CD14-positive monocyte (primary cell): ENCODE measurements around the gene TIAM2. TPM values are rescaled to one million over a fixed set of nuclear protein-coding genes. Genes with fewer than 3 reads are reported as not detected.

ENCODE experiments used
- DNase-seq, 3 donors: peaks; one replicate each; pipeline ENCODE4 v3.0.0-alpha.2; 2011 to 2022
- H2AFZ ChIP-seq: 2 replicates; pipeline ENCODE4 v1.6.0; 2012; ENCODE audit warnings: mild to moderate bottlenecking, low read depth, low read length, inconsistent platforms; ENCODE audit not compliant: insufficient read depth, poor library complexity, severe bottlenecking
- H3K27ac ChIP-seq, 2 donors: 1 replicate in 1 of 2; 2 replicates in 1 of 2; pipeline ENCODE4 v1.5.1; 2012 to 2013; ENCODE audit warnings: low read length in 2 of 2, control low read depth in 1 of 2, inconsistent platforms in 1 of 2, low read depth in 1 of 2, mild to moderate bottlenecking in 1 of 2
- H3K27me3 ChIP-seq, 2 donors: one replicate each; pipeline versions ENCODE4 v1.6.0 to v1.6.1; 2011 to 2013; ENCODE audit warnings: low read length in 2 of 2; ENCODE audit not compliant: control insufficient read depth in 2 of 2, insufficient read depth in 2 of 2
- H3K36me3 ChIP-seq, 2 donors: replicated peaks in 1 of 2; 1 replicate in 1 of 2; 2 replicates in 1 of 2; pipeline versions ENCODE4 v1.5.1 to v1.6.1; 2012 to 2013; ENCODE audit warnings: low read length in 2 of 2, control low read depth in 1 of 2, inconsistent platforms in 1 of 2, mild to moderate bottlenecking in 1 of 2; ENCODE audit not compliant: insufficient read depth in 2 of 2, control insufficient read depth in 1 of 2
- H3K4me1 ChIP-seq, 2 donors: 1 replicate in 1 of 2; 2 replicates in 1 of 2; pipeline versions ENCODE4 v1.5.1 to v1.6.1; 2012 to 2013; ENCODE audit warnings: low read length in 2 of 2, control low read depth in 1 of 2, inconsistent platforms in 1 of 2, mild to moderate bottlenecking in 1 of 2, moderate library complexity in 1 of 2; ENCODE audit not compliant: insufficient read depth in 2 of 2, control insufficient read depth in 1 of 2
- H3K4me2 ChIP-seq: replicated peaks from 2 replicates; pipeline ENCODE3; 2012; ENCODE audit warnings: low read length, moderate library complexity, mild to moderate bottlenecking; ENCODE audit not compliant: poor library complexity, severe bottlenecking; ENCODE audit errors: extremely low read depth
- H3K4me3 ChIP-seq, 3 experiments: fragments of 200-600 bp in 1 of 3; sonication (generic) in 1 of 3; replicated peaks in 1 of 3; 1 replicate in 2 of 3; 2 replicates in 1 of 3; pipeline ENCODE4 v1.5.1; 2011 to 2013; ENCODE audit warnings: low read length in 3 of 3, mild to moderate bottlenecking in 3 of 3, control low read depth in 2 of 3, low read depth in 2 of 3, inconsistent platforms in 1 of 3, moderate library complexity in 1 of 3
- H3K79me2 ChIP-seq: 2 replicates; pipeline ENCODE4 v1.6.0; 2012; ENCODE audit warnings: mild to moderate bottlenecking, control low read depth, inconsistent platforms, low read length, moderate library complexity; ENCODE audit not compliant: insufficient read depth
- H3K9ac ChIP-seq: 2 replicates; pipeline ENCODE4 v1.6.0; 2017; ENCODE audit warnings: low read length, mild to moderate bottlenecking; ENCODE audit not compliant: insufficient read depth, poor library complexity, severe bottlenecking
- H3K9me3 ChIP-seq, 2 donors: replicated peaks in 1 of 2; 1 replicate in 1 of 2; 2 replicates in 1 of 2; pipeline versions ENCODE4 v1.5.1 to v1.6.1; 2012 to 2013; ENCODE audit warnings: low read length in 2 of 2, control low read depth in 1 of 2; ENCODE audit not compliant: control insufficient read depth in 1 of 2, insufficient read depth in 1 of 2
- H4K20me1 ChIP-seq: 2 replicates; pipeline ENCODE4 v1.6.0; 2012; ENCODE audit warnings: mild to moderate bottlenecking, low read length, control low read depth, moderate library complexity; ENCODE audit not compliant: insufficient read depth
- H3K27ac Mint-ChIP-seq, 7 donors: one replicate each; pipeline ENCODE4 v1.8.0; 2020; ENCODE audit warnings: mild to moderate bottlenecking in 7 of 7, mixed read lengths in 7 of 7, moderate library complexity in 6 of 7, inconsistent platforms in 2 of 7
- H3K27me3 Mint-ChIP-seq, 3 donors: one replicate each; pipeline ENCODE4 v1.8.0; 2021 to 2022; ENCODE audit warnings: low read depth in 3 of 3, mild to moderate bottlenecking in 3 of 3, mixed read lengths in 3 of 3, moderate library complexity in 3 of 3, inconsistent platforms in 1 of 3
- H3K36me3 Mint-ChIP-seq, 2 donors: one replicate each; pipeline ENCODE4 v1.8.0; 2020; ENCODE audit warnings: mixed read lengths in 2 of 2, inconsistent platforms in 1 of 2, mild to moderate bottlenecking in 1 of 2
- H3K4me1 Mint-ChIP-seq: one replicate; pipeline ENCODE4 v1.8.0; 2020; ENCODE audit warnings: mild to moderate bottlenecking, mixed read lengths
- H3K4me3 Mint-ChIP-seq, 2 donors: one replicate each; pipeline ENCODE4 v1.8.0; 2020; ENCODE audit warnings: mild to moderate bottlenecking in 2 of 2, mixed read lengths in 2 of 2, moderate library complexity in 1 of 2
- H3K9me3 Mint-ChIP-seq, 7 donors: one replicate each; pipeline ENCODE4 v1.8.0; 2020 to 2022; ENCODE audit warnings: mixed read lengths in 7 of 7, mild to moderate bottlenecking in 6 of 7, moderate library complexity in 6 of 7, inconsistent platforms in 2 of 7
- CTCF ChIP-seq: fragments of 200-600 bp; IDR thresholded peaks from one replicate; pipeline ENCODE4 v1.8.0; 2022; ENCODE audit warnings: antibody characterized with exemption, mild to moderate bottlenecking
- WGBS: methylation state at CpG from one replicate; pipeline ENCODE4 v1.1.5; 2013; ENCODE audit warnings: missing lambda C conversion rate; ENCODE audit not compliant: insufficient coverage; 5-methylcytosine and 5-hydroxymethylcytosine counted together
- intact Hi-C, 2 donors: fragments of 100-400 bp; cut with micrococcal nuclease; formaldehyde crosslinking; loops; one replicate each; pipeline versions ENCODE4 v1.15.0 to v1.15.1; 2023
- polyA plus RNA-seq, 3 donors: library from polyadenylated mRNA; depleted of rRNA in 1 of 3; unstranded in 2 of 3; stranded (reverse) in 1 of 3; fragments of 300-500 nt in 2 of 3; fragments of >200 nt in 1 of 3; fragmentation: Illumina TruSeq in 2 of 3; gene quantifications; 1 replicate in 2 of 3; 2 replicates in 1 of 3; pipeline ENCODE4 v1.2.3, GENCODE V29; 2012 to 2021

TIAM2 gene
- polyA plus RNA-seq, 3 donors = 0.25 to 4.2 (median 0.67) TPM

- Mint-ChIP-seq H3K4me3 (no peak overlapping the region), H3K36me3 (no peaks in the 10 kb centered on the region), H3K9me3 (peaks cover 0 to 1% (median 0%) of the 10 kb centered on the region in 7 donors), H3K4me1 (peaks cover 5% of the 10 kb centered on the region), H3K27me3 (peaks cover 0 to 4% (median 4%) of the 10 kb centered on the region in 3 donors), H3K27ac (no peak overlapping the region)
- no peak for DNase-seq
- Histone ChIP-seq H3K27me3 (no peaks in the 10 kb centered on the region), H3K9me3 (no peaks in the 10 kb centered on the region), H3K9ac (no peak overlapping the region), H3K4me3 (no peak overlapping the region), H2AFZ (no peak overlapping the region), H3K27ac (no peak overlapping the region), H3K4me1 (no peaks in the 10 kb centered on the region), H4K20me1 (no peaks in the 10 kb centered on the region), H3K79me2 (no peaks in the 10 kb centered on the region), H3K36me3 (no peaks in the 10 kb centered on the region), H3K4me2 (no peak overlapping the region)
- intact Hi-C loops = no loop called here
- no CpG with 5 or more reads among the region's 1 CpG for WGBS
- no peak for TF ChIP-seq CTCF
These were observed 95.1 kb downstream of the TIAM2 start for GRCh38 chr6:155090166-155090565.

DNA sequence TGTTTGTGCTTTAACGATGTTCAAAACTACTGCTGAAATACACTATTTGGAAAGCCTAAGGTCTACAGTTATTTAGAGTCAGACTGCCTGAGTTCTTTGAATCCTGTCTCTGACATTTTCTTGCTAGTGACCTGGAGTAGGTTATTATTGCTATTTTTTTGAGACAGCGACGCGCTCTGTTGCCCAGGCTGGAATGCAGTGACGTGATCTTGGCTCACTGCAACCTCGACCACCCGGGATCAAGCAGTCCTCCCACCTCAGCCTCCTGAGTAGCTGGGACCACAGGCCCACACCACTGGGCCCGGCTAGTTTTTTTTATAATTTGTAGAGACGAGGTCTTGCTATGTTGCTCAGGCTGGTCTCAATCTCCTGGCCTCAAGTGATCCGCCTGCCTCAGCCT, 96.6 kb downstream of the TIAM2 start:
- H3K4me1 Mint-ChIP-seq = peaks cover 6% of the 10 kb centered on the region
- H3K4me3 Mint-ChIP-seq = no peak overlapping the region
- Histone ChIP-seq H3K79me2 (no peaks in the 10 kb centered on the region), H3K4me1 (no peaks in the 10 kb centered on the region), H3K4me3 (no peak overlapping the region), H3K9ac (no peak overlapping the region), H3K9me3 (no peaks in the 10 kb centered on the region), H3K4me2 (no peak overlapping the region), H3K27me3 (no peaks in the 10 kb centered on the region), H4K20me1 (no peaks in the 10 kb centered on the region), H3K27ac (no peak overlapping the region), H2AFZ (no peak overlapping the region), H3K36me3 (no peaks in the 10 kb centered on the region)
- WGBS = 92% methylated on average over 8 of the region's 10 CpGs
- H3K27me3 Mint-ChIP-seq = peaks cover 0 to 4% (median 4%) of the 10 kb centered on the region in 3 donors
- intact Hi-C loops = no loop called here
- H3K36me3 Mint-ChIP-seq = no peaks in the 10 kb centered on the region
- H3K9me3 Mint-ChIP-seq = peaks cover 0 to 1% (median 0%) of the 10 kb centered on the region in 7 donors
- no peak overlapping the region for H3K27ac Mint-ChIP-seq
- TF ChIP-seq CTCF = no peak
- DNase-seq = no peak
